Keratinocyte (primary cell): ENCODE data around the gene OTOGL. TPM values are rescaled to one million over a fixed set of nuclear protein-coding genes. Genes with fewer than 3 reads are reported as not detected.

Source experiments
- DNase-seq: peaks from one replicate; pipeline ENCODE4 v3.0.0-alpha.2; 2011; ENCODE audit warnings: low read depth, missing footprints, low spot score
- FAIRE-seq: peaks from 2 replicates; lab custom pipeline; 2011; peaks lifted over from hg19 to GRCh38; lab: Jason Lieb, UNC
- H2AFZ ChIP-seq: 2 replicates; pipeline ENCODE4 v1.6.0; 2012; ENCODE audit warnings: low read length, control low read depth, inconsistent platforms; ENCODE audit not compliant: control insufficient read depth
- H3K27ac ChIP-seq: 2 replicates; pipeline ENCODE4 v1.5.1; 2011; ENCODE audit warnings: low read length; ENCODE audit not compliant: control insufficient read depth, insufficient read depth
- H3K27me3 ChIP-seq: 3 replicates; pipeline ENCODE4 v1.6.0; 2011; ENCODE audit warnings: low read length; ENCODE audit not compliant: control insufficient read depth, insufficient read depth; ENCODE audit errors: extremely low read depth
- H3K36me3 ChIP-seq, 2 experiments: 2 replicates in 1 of 2; 3 replicates in 1 of 2; pipeline ENCODE4 v1.5.1; 2011; ENCODE audit warnings: low read length in 2 of 2, mild to moderate bottlenecking in 1 of 2; ENCODE audit not compliant: control insufficient read depth in 2 of 2, insufficient read depth in 2 of 2; ENCODE audit errors: extremely low read depth in 1 of 2
- H3K4me1 ChIP-seq: 3 replicates; pipeline ENCODE4 v1.5.1; 2011; ENCODE audit warnings: low read length; ENCODE audit not compliant: control insufficient read depth, insufficient read depth; ENCODE audit errors: extremely low read depth
- H3K4me2 ChIP-seq: 3 replicates; pipeline ENCODE4 v1.6.0; 2011; ENCODE audit warnings: low read depth, low read length; ENCODE audit not compliant: control insufficient read depth, insufficient read depth; ENCODE audit errors: extremely low read depth
- H3K4me3 ChIP-seq, 3 experiments: fragments of 200-600 bp in 1 of 3; sonication (generic) in 1 of 3; 2 replicates in 2 of 3; 3 replicates in 1 of 3; pipeline ENCODE4 v1.5.1; 2011 to 2016; ENCODE audit warnings: low read length in 3 of 3, mild to moderate bottlenecking in 3 of 3, control low read depth in 2 of 3, inconsistent platforms in 1 of 3, low read depth in 1 of 3, mixed read lengths in 1 of 3, mixed run types in 1 of 3, moderate library complexity in 1 of 3; ENCODE audit not compliant: control insufficient read depth in 2 of 3, insufficient read depth in 2 of 3; ENCODE audit errors: extremely low read depth in 1 of 3
- H3K79me2 ChIP-seq: 2 replicates; pipeline ENCODE4 v1.6.0; 2012; ENCODE audit warnings: low read length; ENCODE audit not compliant: control insufficient read depth, insufficient read depth
- H3K9ac ChIP-seq: 3 replicates; pipeline ENCODE4 v1.6.0; 2011; ENCODE audit warnings: low read length; ENCODE audit not compliant: control insufficient read depth, insufficient read depth; ENCODE audit errors: extremely low read depth
- H3K9me1 ChIP-seq: 3 replicates; pipeline ENCODE4 v1.6.0; 2011; ENCODE audit warnings: low read length; ENCODE audit not compliant: control insufficient read depth, insufficient read depth; ENCODE audit errors: extremely low read depth
- H3K9me3 ChIP-seq: 2 replicates; pipeline ENCODE4 v1.5.1; 2012; ENCODE audit warnings: low read depth, low read length; ENCODE audit not compliant: control insufficient read depth
- H4K20me1 ChIP-seq: 3 replicates; pipeline ENCODE4 v1.6.0; 2011; ENCODE audit warnings: low read length; ENCODE audit not compliant: control insufficient read depth, insufficient read depth; ENCODE audit errors: extremely low read depth
- CTCF ChIP-seq, 3 experiments: IDR thresholded peaks in 1 of 3; conservative IDR thresholded peaks in 1 of 3; optimal IDR thresholded peaks in 1 of 3; 2 replicates in 2 of 3; 3 replicates in 1 of 3; pipeline versions ENCODE3 to v1.5.1; 2011; ENCODE audit warnings: low read length in 3 of 3, mild to moderate bottlenecking in 3 of 3, moderate library complexity in 2 of 3, control low read depth in 1 of 3, inconsistent platforms in 1 of 3; ENCODE audit not compliant: insufficient read depth in 2 of 3; ENCODE audit errors: extremely low read depth in 1 of 3
- EZH2 ChIP-seq: IDR thresholded peaks from one replicate; pipeline ENCODE4 v1.6.1; 2012; ENCODE audit warnings: inconsistent platforms, mild to moderate bottlenecking, low read length, moderate library complexity
- dilution Hi-C: fragments of 300-500 bp; cut with MboI; formaldehyde crosslinking; loops from one replicate; pipeline ENCODE4 v1.7.0; 2020; ENCODE audit warnings: low sequenced_read_pairs; ENCODE audit not compliant: extremely low pct_ligation_motif_present
- polyA plus RNA-seq, 5 experiments: library from polyadenylated mRNA; depleted of rRNA in 3 of 5; stranded (reverse) in 3 of 5; stranded (forward) in 1 of 5; unstranded in 1 of 5; fragments of >200 nt; gene quantifications; 1 replicate in 1 of 5; 2 replicates in 3 of 5; 3 replicates in 1 of 5; pipeline versions ENCODE4 v1.2.1 to v1.2.3, GENCODE V29; 2011 to 2012; ENCODE audit warnings: missing spikeins in 2 of 5, low read depth in 1 of 5, low replicate concordance in 1 of 5

The OTOGL gene
- polyA plus RNA-seq, 1 donor (not counting 4 experiments of a cell fraction or from before 2014, with no cell fraction given), result 0.08 TPM

- Histone ChIP-seq H3K4me2 (no peak overlapping the region), H3K9me3 (no peaks in the 10 kb centered on the region), H3K4me3 (no peak overlapping the region), H3K27me3 (no peaks in the 10 kb centered on the region), H3K27ac (no peak overlapping the region), H3K79me2 (no peaks in the 10 kb centered on the region), H4K20me1 (no peaks in the 10 kb centered on the region), H2AFZ (no peak overlapping the region), H3K4me1 (no peaks in the 10 kb centered on the region), H3K9ac (no peak overlapping the region), H3K36me3 (no peaks in the 10 kb centered on the region), H3K9me1 (no peaks in the 10 kb centered on the region)
- dilution Hi-C loops, result no loop called here
- no peak for DNase-seq
- FAIRE-seq, result no peak
- TF ChIP-seq CTCF (optimal IDR thresholded peaks at IDR 0.05 in 1 of 3, IDR thresholded peaks at IDR 0.05 in 1 of 3, conservative IDR thresholded peaks at IDR 0.05 in 1 of 3; ENCODE audit: extremely low read depth in 1 of 3, insufficient read depth in 2 of 3, low read length in 3 of 3) (no peak), EZH2 (no peak)
Measured at GRCh38 chr12:80291108-80291754, 191.9 kb downstream of the OTOGL start.

GRCh38 chr12:80293347-80293746 lies 194.0 kb downstream of the OTOGL start:
- Histone ChIP-seq H3K79me2 (no peaks in the 10 kb centered on the region), H3K27ac (no peak overlapping the region), H3K4me1 (no peaks in the 10 kb centered on the region), H3K9ac (no peak overlapping the region), H3K36me3 (no peaks in the 10 kb centered on the region), H3K4me3 (no peak overlapping the region), H3K9me3 (no peaks in the 10 kb centered on the region), H3K9me1 (no peaks in the 10 kb centered on the region), H3K27me3 (no peaks in the 10 kb centered on the region), H2AFZ (no peak overlapping the region), H3K4me2 (no peak overlapping the region), H4K20me1 (no peaks in the 10 kb centered on the region)
- FAIRE-seq (no peak), DNase-seq (no peak)
- no peak for TF ChIP-seq EZH2
- no peak for TF ChIP-seq CTCF (optimal IDR thresholded peaks at IDR 0.05 in 1 of 3, IDR thresholded peaks at IDR 0.05 in 1 of 3, conservative IDR thresholded peaks at IDR 0.05 in 1 of 3; ENCODE audit: extremely low read depth in 1 of 3, insufficient read depth in 2 of 3, low read length in 3 of 3)
- dilution Hi-C loops, result no loop called here
